ENCODE data around the gene COL2A1. TPM values are rescaled to one million over a fixed set of nuclear protein-coding genes. Genes with fewer than 3 reads are reported as not detected.

Gene COL2A1
- total RNA-seq, 1 experiment from 2014 or later = 201 TPM

DNA sequence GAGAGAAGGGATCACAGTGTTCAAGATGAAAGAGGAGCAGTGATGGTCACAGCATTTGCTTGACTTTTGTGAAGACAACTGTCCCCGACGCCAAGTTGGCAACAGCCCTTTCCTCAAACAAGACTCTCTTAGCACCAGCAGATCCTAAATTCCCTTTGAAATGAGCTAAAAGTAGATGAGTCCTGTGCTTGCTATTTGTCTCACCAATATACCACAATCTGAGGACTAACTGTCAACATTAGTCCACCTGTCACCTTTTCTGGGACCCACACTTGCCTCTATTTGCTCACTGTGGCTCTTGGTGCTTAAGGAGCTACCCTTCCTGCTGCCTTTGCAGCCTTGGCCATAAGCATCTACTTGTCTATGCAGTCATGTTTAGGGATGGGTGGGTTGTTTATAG, 47.4 kb upstream of the COL2A1 start:
- CTCF ChIA-PET = interaction anchor here (0.5 kb wide), 1 partner anchor 15 kb away, joined by 6 read pairs; no protein-coding TSS in a partner anchor
- H3K9me3 Mint-ChIP-seq (ENCODE audit: unreplicated experiment) = no peaks in the 10 kb centered on the region
- TF ChIP-seq, protein P1, sequence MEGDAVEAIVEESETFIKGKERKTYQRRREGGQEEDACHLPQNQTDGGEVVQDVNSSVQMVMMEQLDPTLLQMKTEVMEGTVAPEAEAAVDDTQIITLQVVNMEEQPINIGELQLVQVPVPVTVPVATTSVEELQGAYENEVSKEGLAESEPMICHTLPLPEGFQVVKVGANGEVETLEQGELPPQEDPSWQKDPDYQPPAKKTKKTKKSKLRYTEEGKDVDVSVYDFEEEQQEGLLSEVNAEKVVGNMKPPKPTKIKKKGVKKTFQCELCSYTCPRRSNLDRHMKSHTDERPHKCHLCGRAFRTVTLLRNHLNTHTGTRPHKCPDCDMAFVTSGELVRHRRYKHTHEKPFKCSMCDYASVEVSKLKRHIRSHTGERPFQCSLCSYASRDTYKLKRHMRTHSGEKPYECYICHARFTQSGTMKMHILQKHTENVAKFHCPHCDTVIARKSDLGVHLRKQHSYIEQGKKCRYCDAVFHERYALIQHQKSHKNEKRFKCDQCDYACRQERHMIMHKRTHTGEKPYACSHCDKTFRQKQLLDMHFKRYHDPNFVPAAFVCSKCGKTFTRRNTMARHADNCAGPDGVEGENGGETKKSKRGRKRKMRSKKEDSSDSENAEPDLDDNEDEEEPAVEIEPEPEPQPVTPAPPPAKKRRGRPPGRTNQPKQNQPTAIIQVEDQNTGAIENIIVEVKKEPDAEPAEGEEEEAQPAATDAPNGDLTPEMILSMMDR (IDR thresholded peaks at IDR 0.05; ENCODE audit: insufficient read depth in 1 of 2, low read depth in 1 of 2, low read length in 1 of 2, severe bottlenecking in 1 of 2, unreplicated experiment in 1 of 2) = no peak
- no peak overlapping the region for H3K4me3 ChIP-seq (ENCODE audit: low read depth, low read length)
- H3K27me3 ChIP-seq (replicated peaks; ENCODE audit: control insufficient read depth, insufficient read depth, low read length) = no peaks in the 10 kb centered on the region
- H3K36me3 ChIP-seq (ENCODE audit: control insufficient read depth, insufficient read depth, low read length) = no peaks in the 10 kb centered on the region
- POLR2A ChIA-PET = interaction anchor here (0.9 kb wide), 1 partner anchor 30 kb away, joined by 3 read pairs; no protein-coding TSS in a partner anchor
- no peaks in the 10 kb centered on the region for H3K4me1 Mint-ChIP-seq (ENCODE audit: low read depth, unreplicated experiment)
- intact Hi-C loops (cut with micrococcal nuclease; ENCODE audit: unreplicated experiment) = no loop called here
- no peak overlapping the region for H3K4me3 Mint-ChIP-seq (ENCODE audit: unreplicated experiment)
- no peak for DNase-seq
- no peaks in the 10 kb centered on the region for H3K9me3 ChIP-seq
- no peaks in the 10 kb centered on the region for H3K27me3 Mint-ChIP-seq (ENCODE audit: insufficient read depth, unreplicated experiment)
- no TSS peak for BruUV-seq (replicated peaks)
- H3K36me3 Mint-ChIP-seq (ENCODE audit: insufficient read depth, unreplicated experiment) = peaks cover 13% of the 10 kb centered on the region
- no peak overlapping the region for H3K27ac Mint-ChIP-seq (ENCODE audit: unreplicated experiment)
- no peaks in the 10 kb centered on the region for H3K4me1 ChIP-seq

GRCh38 chr12:48050174-48050573, 45.9 kb upstream of the COL2A1 start:
- peaks cover 24% of the 10 kb centered on the region for H3K36me3 Mint-ChIP-seq (ENCODE audit: insufficient read depth, unreplicated experiment)
- no peaks in the 10 kb centered on the region for H3K4me1 ChIP-seq
- POLR2A ChIA-PET = no interaction called here
- no peak overlapping the region for H3K4me3 ChIP-seq (ENCODE audit: low read depth, low read length)
- no peaks in the 10 kb centered on the region for H3K27me3 Mint-ChIP-seq (ENCODE audit: insufficient read depth, unreplicated experiment)
- H3K4me3 Mint-ChIP-seq (ENCODE audit: unreplicated experiment) = no peak overlapping the region
- no peaks in the 10 kb centered on the region for H3K9me3 Mint-ChIP-seq (ENCODE audit: unreplicated experiment)
- H3K9me3 ChIP-seq = no peaks in the 10 kb centered on the region
- CTCF ChIA-PET = no interaction called here
- TF ChIP-seq, protein P1 (IDR thresholded peaks at IDR 0.05; ENCODE audit: insufficient read depth in 1 of 2, low read depth in 1 of 2, low read length in 1 of 2, severe bottlenecking in 1 of 2, unreplicated experiment in 1 of 2) = no peak
- no TSS peak for BruUV-seq (replicated peaks)
- DNase-seq = no peak
- peaks cover under 1% of the 10 kb centered on the region; the same call in 1 of the 2 replicates for H3K36me3 ChIP-seq (ENCODE audit: control insufficient read depth, insufficient read depth, low read length)
- no peak overlapping the region for H3K27ac Mint-ChIP-seq (ENCODE audit: unreplicated experiment)
- intact Hi-C loops (cut with micrococcal nuclease; ENCODE audit: unreplicated experiment) = no loop called here
- no peaks in the 10 kb centered on the region for H3K4me1 Mint-ChIP-seq (ENCODE audit: low read depth, unreplicated experiment)
- H3K27me3 ChIP-seq (replicated peaks; ENCODE audit: control insufficient read depth, insufficient read depth, low read length) = no peaks in the 10 kb centered on the region

DNA sequence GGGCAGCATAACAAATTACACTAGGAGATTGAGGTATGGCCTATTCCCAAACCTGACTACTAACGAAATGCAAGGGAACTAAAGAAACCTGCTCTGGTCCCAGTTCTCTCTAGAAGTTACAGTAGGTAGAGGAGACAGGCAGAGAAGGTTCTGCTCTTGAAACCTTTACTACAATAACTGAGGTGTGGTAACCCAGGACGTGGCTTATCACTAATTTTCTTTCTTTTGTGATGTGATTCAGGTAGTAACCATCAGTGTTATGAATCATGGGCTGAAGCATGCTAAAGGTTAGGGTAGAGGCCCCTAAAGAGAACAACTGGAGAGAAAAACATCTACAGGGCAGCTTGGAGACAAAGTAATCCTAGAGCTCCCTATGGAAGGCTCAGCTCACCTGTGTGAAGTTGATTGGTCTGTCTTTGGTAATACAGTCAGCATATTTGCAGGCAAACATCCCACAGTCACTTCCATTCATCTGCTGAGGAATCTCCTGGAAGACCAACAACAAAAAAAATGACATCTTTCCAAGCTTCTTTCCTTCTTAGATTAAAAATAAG, 41.8 kb upstream of the COL2A1 start:
- BruUV-seq (replicated peaks) = no TSS peak
- Histone ChIP-seq H3K36me3 (ENCODE audit: control insufficient read depth, insufficient read depth, low read length) (peaks cover 5% of the 10 kb centered on the region; the same call in 1 of the 2 replicates), H3K4me1 (peaks cover 5% of the 10 kb centered on the region), H3K9me3 (no peaks in the 10 kb centered on the region), H3K27me3 (replicated peaks; ENCODE audit: control insufficient read depth, insufficient read depth, low read length) (no peaks in the 10 kb centered on the region), H3K4me3 (ENCODE audit: low read depth, low read length) (no peak overlapping the region)
- TF ChIP-seq, protein P1 (IDR thresholded peaks at IDR 0.05; ENCODE audit: insufficient read depth in 1 of 2, low read depth in 1 of 2, low read length in 1 of 2, severe bottlenecking in 1 of 2, unreplicated experiment in 1 of 2) = no peak
- Mint-ChIP-seq H3K27ac (ENCODE audit: unreplicated experiment) (no peak overlapping the region), H3K9me3 (ENCODE audit: unreplicated experiment) (no peaks in the 10 kb centered on the region), H3K4me1 (ENCODE audit: low read depth, unreplicated experiment) (peaks cover 14% of the 10 kb centered on the region), H3K4me3 (ENCODE audit: unreplicated experiment) (no peak overlapping the region), H3K27me3 (ENCODE audit: insufficient read depth, unreplicated experiment) (no peaks in the 10 kb centered on the region), H3K36me3 (ENCODE audit: insufficient read depth, unreplicated experiment) (peaks cover 37% of the 10 kb centered on the region)
- CTCF ChIA-PET = interaction anchor here (1.3 kb wide), 1 partner anchor 82 kb away, joined by 3 read pairs; the partner anchor contains the start of gene TMEM106C
- DNase-seq = no peak
- POLR2A ChIA-PET = interaction anchor here (0.7 kb wide), 1 partner anchor 24 kb away, joined by 3 read pairs; no protein-coding TSS in a partner anchor
- intact Hi-C loops (cut with micrococcal nuclease; ENCODE audit: unreplicated experiment) = no loop called here
